ENCODE data around the gene FBXW7.

The FBXW7 gene

DNA sequence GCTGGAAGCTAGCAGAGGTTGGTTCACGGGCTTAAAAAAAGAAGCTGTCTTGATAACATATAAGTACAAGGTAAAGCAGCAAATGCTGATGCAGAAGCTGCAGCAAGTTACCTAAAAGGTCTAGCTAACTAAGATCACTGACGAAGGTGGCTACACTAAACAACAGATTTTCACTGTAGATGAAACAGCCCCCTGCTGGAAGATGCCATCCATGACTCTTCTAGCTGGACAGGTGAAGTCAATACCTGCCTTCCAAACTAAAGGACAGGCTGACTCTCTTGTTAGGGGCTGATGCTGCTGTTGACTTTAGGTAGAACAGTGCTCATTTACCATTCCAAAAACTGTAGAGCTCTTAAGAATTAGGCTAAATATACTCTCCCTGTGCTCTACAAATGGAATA is 99.5 kb downstream of the FBXW7 start:
- in situ Hi-C loops (cut with MboI; ENCODE audit: low sequenced_read_pairs): no loop called here

DNA sequence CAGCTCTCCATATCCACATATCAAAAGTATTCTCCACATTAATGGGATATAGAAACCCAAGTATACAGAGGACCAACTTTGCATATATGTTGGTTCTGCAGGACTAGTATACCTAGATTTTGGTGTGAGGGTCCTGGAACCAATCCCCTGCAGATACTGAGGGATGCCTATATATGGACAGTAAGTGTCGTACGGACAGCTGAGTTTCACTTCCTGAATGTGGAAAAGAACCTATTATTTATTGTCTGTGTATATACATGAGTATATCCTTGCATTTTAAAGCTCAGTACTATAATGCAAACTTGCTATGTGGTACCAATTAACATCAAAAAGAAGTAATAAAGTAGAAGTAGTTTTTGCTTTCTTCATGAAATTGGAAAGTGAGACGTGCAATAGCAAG is 101.9 kb downstream of the FBXW7 start:
- in situ Hi-C loops (cut with MboI; ENCODE audit: low sequenced_read_pairs): no loop called here

DNA sequence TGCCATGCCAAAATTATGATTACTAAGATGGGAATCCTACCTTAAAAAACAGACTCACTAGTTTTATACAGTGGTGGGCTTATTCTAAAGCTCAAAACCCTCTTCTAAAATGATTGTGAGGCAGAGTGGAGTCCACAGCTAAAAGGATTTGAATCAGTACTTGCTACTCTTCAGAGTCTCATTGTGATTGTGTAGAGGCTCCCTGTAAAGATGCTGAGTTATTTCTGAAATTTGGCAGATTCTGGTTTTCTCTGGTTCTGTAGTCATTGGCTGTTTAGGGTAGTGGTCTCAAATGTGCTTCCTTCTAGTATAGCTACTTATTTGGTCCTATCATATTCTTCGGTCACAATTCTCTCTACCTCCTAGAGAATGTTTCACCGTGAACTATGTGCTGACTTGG is 104.1 kb downstream of the FBXW7 start:
- in situ Hi-C loops (cut with MboI; ENCODE audit: low sequenced_read_pairs): no loop called here

DNA sequence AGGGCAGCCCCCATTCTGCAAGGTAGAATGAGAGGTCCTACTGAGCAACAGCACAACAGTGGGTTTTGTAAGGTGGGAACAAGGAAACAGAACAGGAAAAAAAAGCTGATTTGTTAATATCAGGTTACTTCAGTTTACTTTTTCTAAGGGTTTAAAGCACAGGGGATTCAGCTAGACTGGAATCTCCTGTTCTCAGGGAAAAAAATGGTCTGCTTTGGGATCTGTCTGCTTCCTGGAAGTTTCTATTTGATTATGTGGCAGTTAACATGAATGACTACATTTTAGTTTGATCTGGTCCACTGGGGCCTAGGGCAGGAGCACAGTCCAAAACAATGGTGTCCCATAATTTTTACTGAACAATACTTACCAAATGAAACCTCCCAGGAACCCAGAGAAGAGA is 104.6 kb downstream of the FBXW7 start:
- in situ Hi-C loops (cut with MboI; ENCODE audit: low sequenced_read_pairs): no loop called here

DNA sequence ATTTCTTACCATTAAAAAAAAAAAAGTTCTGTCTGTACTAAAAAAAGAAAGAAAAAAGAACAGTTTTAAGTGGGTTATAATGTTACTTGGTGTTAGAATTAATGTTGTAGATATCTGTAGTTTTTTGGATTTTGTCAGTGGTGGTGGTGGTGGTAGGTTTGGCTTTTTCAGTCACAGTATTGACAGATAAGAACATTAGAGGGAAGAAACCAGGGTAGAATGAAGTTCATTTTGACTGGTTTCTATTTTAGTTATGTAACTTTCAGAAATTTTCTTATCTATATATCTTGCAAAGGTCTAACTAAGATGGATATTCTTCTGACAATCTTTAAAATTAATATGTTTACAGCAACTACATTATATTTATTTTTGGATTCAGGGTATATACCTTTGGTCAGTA is 105.4 kb downstream of the FBXW7 start:
- in situ Hi-C loops (cut with MboI; ENCODE audit: low sequenced_read_pairs): no loop called here

DNA sequence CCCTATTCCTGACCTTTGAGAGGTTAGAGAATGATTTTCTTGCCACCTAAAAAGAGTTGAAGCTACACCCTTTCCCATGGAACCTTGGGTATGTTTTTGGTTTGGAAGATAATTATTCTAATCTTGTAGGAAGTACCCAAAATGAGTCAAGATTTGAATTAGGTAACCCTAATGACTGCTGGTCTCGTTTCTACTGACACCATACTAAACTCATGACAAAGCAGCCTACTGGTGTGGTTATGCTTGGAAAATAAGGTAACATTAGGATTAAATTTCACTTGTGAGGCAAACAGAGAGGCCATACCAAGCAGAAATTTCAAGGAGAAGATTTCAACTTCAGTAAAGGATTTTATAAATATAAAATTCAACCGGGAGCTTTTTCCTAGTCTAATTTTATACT is 107.9 kb downstream of the FBXW7 start:
- in situ Hi-C loops (cut with MboI; ENCODE audit: low sequenced_read_pairs): no loop called here

DNA sequence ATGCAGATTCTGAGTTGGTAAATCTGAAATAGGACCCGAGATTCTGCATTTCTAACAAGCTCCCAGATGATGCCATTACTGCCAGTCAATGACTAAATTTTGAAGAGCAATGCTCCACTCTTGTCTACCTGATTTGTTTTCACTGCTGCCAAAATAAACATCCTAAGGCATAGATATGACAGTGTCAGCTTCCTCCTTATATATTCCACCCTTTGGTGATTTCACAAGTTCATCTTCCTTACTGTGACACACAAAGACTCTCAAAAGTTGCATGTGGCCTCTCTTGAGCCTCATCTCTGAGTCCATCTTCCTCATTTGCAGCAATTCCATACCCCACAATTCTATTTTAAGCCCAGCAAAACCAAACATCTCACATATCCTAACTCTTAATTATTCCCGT is 110.9 kb downstream of the FBXW7 start:
- in situ Hi-C loops (cut with MboI; ENCODE audit: low sequenced_read_pairs): no loop called here

DNA sequence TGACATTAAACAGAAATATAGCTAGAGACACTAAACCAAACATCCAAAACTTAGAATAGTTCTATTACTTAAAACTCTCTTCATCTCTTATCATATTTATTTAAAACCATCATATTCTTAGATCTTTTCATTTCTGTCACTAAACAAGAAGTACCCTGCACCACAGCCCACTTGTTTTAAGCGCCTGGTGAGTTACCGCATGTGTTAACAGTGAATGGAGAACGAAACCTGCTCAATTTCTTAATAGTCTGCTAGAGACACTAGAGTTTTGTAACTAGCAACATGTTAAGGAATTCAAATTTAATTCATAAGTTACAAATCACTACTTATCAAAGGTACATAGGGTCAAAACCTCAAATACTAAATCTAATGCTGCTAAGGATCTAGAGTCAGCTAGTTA is 111.5 kb downstream of the FBXW7 start:
- in situ Hi-C loops (cut with MboI; ENCODE audit: low sequenced_read_pairs): no loop called here

DNA sequence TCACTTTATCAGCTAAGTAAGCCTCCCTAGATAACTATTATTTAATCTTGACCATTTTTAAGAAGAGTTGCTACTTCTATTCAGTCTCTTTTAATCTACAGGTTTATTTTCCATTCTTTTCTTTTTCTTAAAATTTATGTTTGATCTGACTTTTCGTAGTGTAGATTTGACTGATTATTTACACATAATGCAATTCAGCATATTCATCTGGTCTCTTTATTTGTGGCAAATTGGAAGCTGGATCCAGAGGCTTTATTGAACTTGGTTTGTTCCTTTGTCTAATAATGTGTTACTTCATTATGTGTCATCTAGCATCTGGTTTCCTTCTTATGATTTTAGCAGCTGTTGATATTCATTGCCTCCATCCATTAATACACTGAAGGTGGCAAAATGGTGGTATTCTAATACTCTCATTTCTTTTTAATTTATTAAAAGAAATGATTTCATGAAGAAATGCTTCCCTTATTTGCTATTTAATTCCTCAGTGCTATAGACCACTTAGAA is 113.0 kb downstream of the FBXW7 start:
- in situ Hi-C loops (cut with MboI; ENCODE audit: low sequenced_read_pairs): no loop called here

DNA sequence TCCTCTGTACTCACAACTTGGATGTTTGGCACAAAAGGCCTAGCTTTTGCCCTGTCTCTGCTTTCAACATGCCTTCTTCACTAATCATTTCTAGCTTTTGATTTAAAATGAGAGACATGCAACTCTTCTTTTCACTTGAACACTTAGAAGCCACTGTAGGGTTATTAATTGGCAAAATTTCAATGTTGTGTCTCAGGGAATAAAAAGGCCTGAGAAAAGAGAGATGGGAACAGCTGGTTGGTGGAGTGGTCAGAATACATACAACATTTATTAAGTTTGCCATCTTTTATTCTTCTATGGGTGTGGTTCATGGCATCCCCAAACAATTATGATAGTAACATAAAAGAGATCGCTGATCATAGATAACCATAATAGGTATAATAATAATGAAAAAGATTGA is 114.3 kb downstream of the FBXW7 start:
- in situ Hi-C loops (cut with MboI; ENCODE audit: low sequenced_read_pairs): no loop called here

DNA sequence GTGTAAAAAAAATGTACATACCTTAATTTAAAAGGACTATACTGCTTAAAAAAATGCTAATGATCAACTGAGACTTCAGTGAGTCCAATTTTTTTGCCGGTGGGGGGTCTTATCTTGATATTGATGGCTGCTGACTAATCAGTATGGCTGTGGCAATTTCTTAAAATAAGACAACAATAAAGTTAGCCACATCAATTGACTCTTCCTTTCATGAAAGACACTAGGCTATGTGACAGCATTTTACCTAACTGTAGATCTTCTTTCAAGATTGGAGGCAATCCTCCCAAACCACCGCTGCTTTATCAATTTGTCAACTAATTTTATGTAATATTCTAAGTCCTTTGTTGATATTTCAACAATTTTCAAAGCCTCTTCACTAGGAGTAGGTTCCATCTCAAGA is 116.1 kb downstream of the FBXW7 start:
- in situ Hi-C loops (cut with MboI; ENCODE audit: low sequenced_read_pairs): no loop called here

DNA sequence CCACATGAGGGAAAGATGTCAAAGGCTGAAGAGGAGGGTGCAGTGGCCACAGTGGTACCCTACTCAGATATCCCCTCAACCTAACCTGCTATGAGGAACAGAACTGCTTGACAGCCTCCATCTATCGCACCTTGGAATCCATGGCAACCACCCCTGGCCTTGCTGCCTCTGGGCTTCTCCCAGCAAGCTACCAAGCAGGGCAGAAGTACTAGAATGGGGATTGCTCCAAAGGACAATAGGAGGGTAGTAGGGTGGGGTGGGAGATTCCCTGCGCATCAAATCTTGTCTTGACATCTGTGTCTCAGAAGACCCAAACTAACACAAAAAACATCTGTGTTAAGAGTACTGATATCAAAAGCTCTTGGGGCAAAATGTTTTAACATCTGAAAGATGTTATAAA is 118.2 kb downstream of the FBXW7 start:
- in situ Hi-C loops (cut with MboI; ENCODE audit: low sequenced_read_pairs): no loop called here

DNA sequence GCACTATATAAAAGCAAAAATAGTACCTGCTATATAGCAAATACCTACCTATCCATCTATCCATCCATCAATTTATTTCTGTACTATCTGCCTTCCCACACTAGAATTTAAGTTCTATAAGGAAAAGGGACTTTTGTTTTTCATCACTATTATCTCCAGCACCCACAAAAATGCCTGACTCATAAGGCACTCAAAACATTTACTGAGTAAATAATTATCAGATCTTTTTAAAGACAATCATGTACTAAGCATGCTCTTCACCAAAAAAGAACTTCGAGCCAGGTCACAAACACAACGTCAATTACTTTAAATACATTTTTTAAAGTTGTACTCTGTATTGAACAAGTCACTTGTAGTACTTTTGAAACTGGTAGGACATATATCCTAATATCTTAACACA is 119.9 kb downstream of the FBXW7 start:
- in situ Hi-C loops (cut with MboI; ENCODE audit: low sequenced_read_pairs): no loop called here

DNA sequence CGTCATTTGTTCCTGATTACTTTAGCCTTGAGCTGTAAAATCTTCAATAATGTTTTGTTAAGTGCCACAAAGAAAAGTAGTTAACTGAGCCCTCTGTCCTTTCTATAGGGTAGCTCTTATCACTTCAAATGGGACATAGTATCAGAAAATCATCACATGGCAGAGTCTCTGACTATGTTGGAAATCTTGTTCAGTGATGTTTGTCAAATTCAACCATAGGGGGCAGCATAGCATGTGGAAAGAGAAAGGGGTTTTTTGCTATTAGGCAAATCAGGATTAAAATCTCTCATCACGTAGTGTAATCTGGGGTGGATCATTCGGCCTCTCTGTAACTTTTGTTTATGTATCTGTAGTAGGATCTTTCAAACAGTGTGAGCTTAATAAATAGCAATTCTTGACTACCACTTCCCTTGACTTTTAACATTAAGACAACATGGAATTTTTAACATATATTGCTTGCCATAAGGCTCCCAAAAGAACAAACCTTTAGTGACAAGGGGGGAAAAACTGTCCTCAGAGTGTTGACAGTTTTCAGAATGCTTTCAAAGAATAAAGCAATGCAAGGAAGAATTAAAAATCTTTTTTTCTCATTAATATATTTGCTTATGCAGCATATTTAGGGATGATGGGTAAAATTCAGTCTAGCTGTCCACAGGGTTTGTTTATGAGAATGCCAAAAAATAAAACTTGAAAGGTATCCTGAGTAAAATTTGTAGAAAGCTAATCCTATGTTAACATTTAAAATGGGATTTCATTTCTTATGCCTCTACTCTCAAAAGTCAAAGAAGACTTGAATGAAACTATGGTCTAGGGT is 127.2 kb downstream of the FBXW7 start:
- in situ Hi-C loops (cut with MboI; ENCODE audit: low sequenced_read_pairs): no loop called here

DNA sequence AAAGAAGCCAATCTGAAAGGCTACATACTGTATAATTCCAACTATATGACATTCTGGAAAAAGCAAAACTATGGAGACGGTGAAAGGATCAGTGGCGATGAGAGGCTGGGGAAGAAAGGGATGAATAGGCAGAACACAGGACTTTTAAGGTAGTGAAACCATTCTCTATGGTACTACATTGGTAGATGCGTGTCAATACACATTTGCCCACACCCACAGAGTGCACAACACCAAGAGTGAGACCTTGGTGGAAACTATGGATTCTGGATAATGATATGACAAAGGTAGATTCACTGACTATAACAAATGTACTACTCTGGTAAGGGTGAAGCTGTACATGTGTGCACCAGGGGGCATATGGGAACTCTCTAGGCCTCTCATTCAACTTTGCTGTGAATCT is 134.5 kb downstream of the FBXW7 start:
- in situ Hi-C loops (cut with MboI; ENCODE audit: low sequenced_read_pairs): no loop called here

DNA sequence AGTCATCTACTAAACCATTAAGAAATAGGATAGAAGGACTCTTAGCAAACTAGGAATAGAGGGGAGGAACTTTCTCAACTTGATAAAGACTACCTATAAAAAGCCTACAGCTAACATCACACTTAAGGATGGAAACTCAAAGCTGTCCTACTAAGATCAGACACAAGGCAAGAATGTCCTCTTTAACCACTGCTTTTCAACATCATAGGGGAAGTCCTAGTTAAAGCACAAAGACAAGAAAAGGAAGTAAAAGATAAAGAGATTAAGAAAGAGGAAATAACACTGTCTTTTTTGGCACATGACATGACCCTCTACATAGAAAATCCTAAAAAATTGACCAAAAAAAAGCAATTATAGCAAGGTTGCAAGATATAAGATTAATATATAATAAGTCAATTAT is 136.6 kb downstream of the FBXW7 start:
- in situ Hi-C loops (cut with MboI; ENCODE audit: low sequenced_read_pairs): no loop called here

DNA sequence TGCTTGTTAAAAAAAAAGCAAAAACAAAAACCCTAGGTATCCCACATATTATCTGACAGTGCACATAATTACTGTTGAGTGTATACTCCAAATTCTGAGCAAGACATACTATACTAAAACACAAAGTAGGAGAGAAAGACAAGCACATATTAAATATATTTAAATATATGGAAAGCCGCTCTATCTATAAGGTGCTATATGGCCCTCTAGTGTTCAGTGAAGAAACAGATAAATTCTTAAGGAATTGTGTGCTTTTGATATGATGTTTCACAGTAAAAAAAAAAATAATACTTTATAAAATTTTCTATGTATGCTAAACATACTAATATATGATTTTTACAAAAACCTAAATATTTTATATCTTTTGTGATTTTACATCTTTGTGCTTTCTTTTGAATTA is 137.8 kb downstream of the FBXW7 start:
- in situ Hi-C loops (cut with MboI; ENCODE audit: low sequenced_read_pairs): no loop called here

DNA sequence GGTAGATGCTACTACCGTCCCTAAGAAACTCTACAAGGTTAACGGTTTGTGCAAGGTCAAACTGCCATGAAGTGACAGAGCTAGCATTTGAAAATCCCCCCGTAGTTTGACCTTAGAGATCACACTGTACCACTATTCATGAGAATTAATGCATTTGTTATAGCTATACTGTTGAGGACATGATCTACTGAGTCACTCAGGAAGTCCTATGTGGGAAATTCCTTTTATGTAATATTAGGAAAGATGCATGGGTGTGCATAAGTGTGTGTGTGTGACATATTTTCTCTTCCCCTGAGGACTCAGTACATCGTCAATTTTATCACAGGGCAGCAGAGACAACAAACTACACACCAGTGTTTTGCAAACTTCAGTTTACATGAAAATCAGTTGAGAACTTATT is 141.1 kb downstream of the FBXW7 start:
- in situ Hi-C loops (cut with MboI; ENCODE audit: low sequenced_read_pairs): no loop called here

DNA sequence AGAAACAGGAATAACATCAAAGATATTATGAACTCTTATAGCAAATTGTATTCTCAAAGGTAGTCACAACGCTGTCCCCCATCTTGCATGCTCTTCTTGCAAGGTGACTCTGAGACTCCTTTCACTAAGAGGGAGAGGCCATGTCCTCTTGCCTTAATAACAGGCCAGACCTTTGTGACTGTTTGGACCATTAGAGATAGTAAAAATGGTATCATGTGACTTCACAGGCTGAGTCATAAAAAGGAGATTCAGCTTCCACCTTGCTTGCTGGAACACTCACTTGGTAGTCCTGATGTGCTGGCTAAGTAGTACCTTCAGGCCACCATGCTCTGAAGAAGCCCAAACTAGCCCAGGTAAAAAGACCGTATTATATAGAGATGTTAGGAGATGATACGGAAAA is 143.8 kb downstream of the FBXW7 start:
- in situ Hi-C loops (cut with MboI; ENCODE audit: low sequenced_read_pairs): no loop called here

DNA sequence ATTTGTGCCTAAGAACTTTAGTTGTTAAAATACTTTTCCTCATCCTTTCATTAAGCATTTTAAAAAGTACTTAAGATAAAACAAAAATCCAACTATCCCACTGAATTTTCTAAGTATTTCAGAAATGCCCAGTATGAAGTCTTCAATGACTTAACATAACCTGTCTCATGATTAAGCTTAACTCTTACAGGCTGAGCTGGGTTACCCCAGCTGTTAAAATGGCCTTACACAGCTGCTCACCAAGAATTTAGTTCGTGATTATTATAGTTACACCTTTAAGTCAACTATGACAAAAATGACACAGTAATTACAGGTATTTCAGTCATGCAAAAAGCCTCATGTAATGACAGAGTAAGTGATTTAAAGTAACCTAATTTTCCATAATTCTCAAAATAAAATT is 145.7 kb downstream of the FBXW7 start:
- in situ Hi-C loops (cut with MboI; ENCODE audit: low sequenced_read_pairs): no loop called here

DNA sequence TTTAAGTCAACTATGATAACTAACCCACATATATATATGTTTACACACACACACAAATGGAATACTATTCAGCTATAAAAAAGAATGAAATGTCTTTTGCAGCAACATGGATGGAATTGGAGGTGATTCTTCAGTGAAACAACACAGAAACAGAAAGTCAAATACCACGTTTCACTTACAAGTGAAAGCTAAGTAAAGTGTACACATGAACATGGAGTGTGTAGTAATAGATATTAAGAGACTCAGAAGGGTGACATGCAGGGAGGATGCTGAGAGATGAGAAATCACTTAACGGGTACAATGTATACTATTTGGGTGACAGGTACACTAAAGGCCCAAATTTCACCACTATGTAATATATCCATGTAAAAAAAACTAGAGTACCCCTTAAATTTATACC is 146.5 kb downstream of the FBXW7 start:
- in situ Hi-C loops (cut with MboI; ENCODE audit: low sequenced_read_pairs): no loop called here

DNA sequence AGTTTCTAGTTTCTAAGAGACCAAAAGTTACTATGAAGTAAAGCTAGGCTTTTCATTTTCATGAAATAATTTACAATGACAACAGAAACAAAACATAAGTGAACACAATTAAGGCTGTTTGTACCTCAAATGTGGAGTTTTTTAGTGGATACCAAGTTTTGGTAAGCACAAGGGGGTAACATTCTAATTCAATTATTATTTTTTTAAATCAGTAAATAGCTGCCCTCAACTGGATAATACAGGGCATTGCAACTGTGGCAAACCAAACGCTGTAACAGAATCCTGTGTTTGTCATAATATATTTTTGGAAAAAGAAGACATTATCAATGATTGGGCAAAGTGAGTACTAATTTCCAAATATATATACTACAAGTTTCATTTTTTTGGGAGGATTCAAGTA is 150.3 kb downstream of the FBXW7 start:
- in situ Hi-C loops (cut with MboI; ENCODE audit: low sequenced_read_pairs): no loop called here

Measured in hTERT RPE-1 (cell line).